HG02759 (cell line): ENCODE data around the gene VPS13D.
"Not testable (repeated sequence)": the region's sequence is repeated elsewhere in the genome, so short reads cannot be mapped to it uniquely, and the experiment has no call there.

Experiments
- ATAC-seq: cut with Tn5 transposase; IDR thresholded peaks from one replicate; pipeline ENCODE4 v1.9.1; 2021; ENCODE audit warnings: mild to moderate bottlenecking, moderate library complexity; ENCODE audit not compliant: unreplicated experiment

VPS13D gene

GRCh38 chr1:12200208-12200607 lies 29.6 kb upstream of the VPS13D start:
- ATAC-seq, result no peak

GRCh38 chr1:12201352-12202189 lies 28.3 kb upstream of the VPS13D start:
- ATAC-seq, result no peak

- no peak for ATAC-seq
These were observed 27.7 kb upstream of the VPS13D start for GRCh38 chr1:12202190-12202497.

GRCh38 chr1:12202577-12202976 lies 27.3 kb upstream of the VPS13D start:
- no peak for ATAC-seq

- ATAC-seq, result no peak
These were observed 26.4 kb upstream of the VPS13D start for GRCh38 chr1:12203216-12204007.

- no peak for ATAC-seq
These were observed 25.7 kb upstream of the VPS13D start for GRCh38 chr1:12204140-12204539.

- ATAC-seq, result no peak
These were observed 24.8 kb upstream of the VPS13D start for GRCh38 chr1:12204754-12205658.

GRCh38 chr1:12206238-12206637 lies 23.6 kb upstream of the VPS13D start:
- no peak for ATAC-seq

- no peak for ATAC-seq
These were observed 22.9 kb upstream of the VPS13D start for GRCh38 chr1:12206792-12207424.

- no peak for ATAC-seq
These were observed 21.6 kb upstream of the VPS13D start for GRCh38 chr1:12208271-12208670.

- ATAC-seq, result peak; percentile 50
These were observed 20.9 kb upstream of the VPS13D start for GRCh38 chr1:12208764-12209494.

GRCh38 chr1:12209495-12209832 lies 20.4 kb upstream of the VPS13D start:
- no peak for ATAC-seq

- no peak for ATAC-seq
These were observed 14.5 kb upstream of the VPS13D start for GRCh38 chr1:12215118-12215961.

- ATAC-seq, result no peak
These were observed 10.0 kb upstream of the VPS13D start for GRCh38 chr1:12219800-12220199.

GRCh38 chr1:12220890-12221289 lies 8.9 kb upstream of the VPS13D start:
- ATAC-seq, result no peak

- not testable (repeated sequence) for ATAC-seq
These were observed 7.1 kb upstream of the VPS13D start for GRCh38 chr1:12222700-12223099.

- ATAC-seq, result not testable (repeated sequence)
These were observed 5.7 kb upstream of the VPS13D start for GRCh38 chr1:12224092-12224491.

- no peak for ATAC-seq
These were observed 851 bp upstream of the VPS13D start for GRCh38 chr1:12228979-12229378.

- peak; percentile 3 for ATAC-seq
These were observed 420 bp upstream of the VPS13D start for GRCh38 chr1:12229386-12229834.
